HepG2 (cell line): Measurements from ENCODE around the gene ADARB2. TPM values are rescaled to one million over a fixed set of nuclear protein-coding genes. Genes with fewer than 3 reads are reported as not detected.

Experiments
- ATAC-seq: fragments of 200-7000 bp; cut with Tn5 transposase; 3 replicates; pipeline ENCODE4 v1.9.1; 2020; ENCODE audit warnings: mild to moderate bottlenecking, moderate library complexity
- BruUV-seq: library from RNA; stranded (reverse); fragments of 400-500 nt; replicated peaks from 2 replicates; lab custom pipeline; 2021; lab: Mats Ljungman, UMichigan
- CTCF ChIA-PET: fragments of 300-600 bp; formaldehyde crosslinking; extraction: SDS; loops from one replicate; lab custom pipeline; 2021; ENCODE audit warnings: low total read pairs, inconsistent platforms, low intra/inter-chr PET ratio; lab: Yijun Ruan, JAX
- POLR2A ChIA-PET: fragments of 350-600 bp; sonication (Branson Sonifier 250); formaldehyde crosslinking; loops from one replicate; lab custom pipeline; 2020; ENCODE audit warnings: antibody characterized with exemption, inconsistent platforms; lab: Yijun Ruan, JAX
- DNase-seq: peaks from one replicate; pipeline ENCODE4 v3.0.0-alpha.2; 2015; ENCODE audit warnings: low spot score
- FAIRE-seq: peaks from 3 replicates; lab custom pipeline; 2011; peaks lifted over from hg19 to GRCh38; lab: Jason Lieb, UNC
- H2AFZ ChIP-seq: one replicate; pipeline ENCODE4 v1.6.1; 2011; ENCODE audit warnings: low read length, inconsistent platforms
- H3K27ac ChIP-seq: fragments of 300-600 bp; 3 replicates; pipeline ENCODE4 v1.8.0; 2011; ENCODE audit warnings: mixed run types, mild to moderate bottlenecking, mixed read lengths, low read length, inconsistent platforms; ENCODE audit not compliant: insufficient read depth; ENCODE audit errors: extremely low read length
- H3K27me3 ChIP-seq, 2 experiments: fragments of 200-600 bp in 1 of 2; 2 replicates in 1 of 2; 3 replicates in 1 of 2; pipeline versions ENCODE4 v1.6.0 to v1.8.0; 2011; ENCODE audit warnings: low read length in 2 of 2, mild to moderate bottlenecking in 2 of 2, moderate library complexity in 2 of 2, inconsistent platforms in 1 of 2; ENCODE audit not compliant: insufficient read depth in 2 of 2, control insufficient read depth in 1 of 2
- H3K36me3 ChIP-seq, 2 experiments: fragments of 200-600 bp in 1 of 2; replicated peaks in 1 of 2; 2 replicates in 1 of 2; 3 replicates in 1 of 2; pipeline versions ENCODE4 v1.5.1 to v1.8.0; 2011; ENCODE audit warnings: low read length in 2 of 2, inconsistent platforms in 1 of 2; ENCODE audit not compliant: insufficient read depth in 2 of 2, control insufficient read depth in 1 of 2
- H3K4me1 ChIP-seq: 2 replicates; pipeline ENCODE4 v1.5.1; 2012; ENCODE audit warnings: low read length, inconsistent platforms; ENCODE audit not compliant: insufficient read depth
- H3K4me2 ChIP-seq: 2 replicates; pipeline ENCODE4 v1.6.0; 2011; ENCODE audit warnings: low read depth, low read length, inconsistent platforms
- H3K4me3 ChIP-seq, 3 experiments: fragments of 200-600 bp in 1 of 3; sonication (generic), shearing (Covaris generic) in 1 of 3; replicated peaks in 1 of 3; 2 replicates each; pipeline ENCODE4 v1.5.1; 2011 to 2016; ENCODE audit warnings: low read length in 3 of 3, inconsistent platforms in 2 of 3, low read depth in 2 of 3, mild to moderate bottlenecking in 2 of 3, control low read depth in 1 of 3, mixed read lengths in 1 of 3; ENCODE audit not compliant: insufficient read depth in 1 of 3
- H3K79me2 ChIP-seq: one replicate; pipeline ENCODE4 v1.6.1; 2011; ENCODE audit warnings: low read length, inconsistent platforms; ENCODE audit not compliant: insufficient read depth
- H3K9ac ChIP-seq: 2 replicates; pipeline ENCODE4 v1.6.0; 2011; ENCODE audit warnings: mild to moderate bottlenecking, low read depth, low read length, inconsistent platforms; ENCODE audit not compliant: insufficient read depth
- H3K9me3 ChIP-seq: 2 replicates; pipeline ENCODE4 v1.5.1; 2012; ENCODE audit warnings: mild to moderate bottlenecking, low read length
- H4K20me1 ChIP-seq: 2 replicates; pipeline ENCODE4 v1.6.0; 2011; ENCODE audit warnings: inconsistent platforms, mild to moderate bottlenecking, low read length, moderate library complexity; ENCODE audit not compliant: insufficient read depth
- CEBPB ChIP-seq: IDR thresholded peaks from 2 replicates; pipeline ENCODE4 v1.6.1; 2011; ENCODE audit warnings: low read depth, low read length, improper control_type of control experiment, borderline replicate concordance
- EHMT2 ChIP-seq: fragments of 200-600 bp; sonication (generic); IDR thresholded peaks from 2 replicates; pipeline ENCODE4 v1.7.0; 2017; ENCODE audit warnings: antibody characterized with exemption, low read depth, low read length, borderline replicate concordance
- HNRNPUL1 ChIP-seq: fragments of 200-400 bp; formaldehyde crosslinking; IDR thresholded peaks from 2 replicates; pipeline ENCODE4 v1.6.1; 2017; ENCODE audit warnings: low read depth, mild to moderate bottlenecking, low read length, moderate library complexity
- KDM2A ChIP-seq: sonication (generic); formaldehyde crosslinking; IDR thresholded peaks from 2 replicates; pipeline ENCODE4 v1.4.0; 2020; ENCODE audit warnings: low read depth, missing genetic modification reagents, borderline replicate concordance
- KLF13 ChIP-seq: sonication (generic); formaldehyde crosslinking; IDR thresholded peaks from 2 replicates; pipeline ENCODE4 v1.4.0; 2020; ENCODE audit warnings: mild to moderate bottlenecking, missing genetic modification reagents
- MBNL3 ChIP-seq: fragments of 250-450 bp; sonication (Bioruptor Pico); conservative IDR thresholded peaks from 2 replicates; pipeline ENCODE4 v1.8.0; 2022; ENCODE audit warnings: mild to moderate bottlenecking, inconsistent platforms
- NFATC3 ChIP-seq: sonication (generic); formaldehyde crosslinking; IDR thresholded peaks from 2 replicates; pipeline ENCODE4 v1.5.1; 2020; ENCODE audit warnings: mild to moderate bottlenecking, missing genetic modification reagents
- RCOR2 ChIP-seq: IDR thresholded peaks from 2 replicates; pipeline ENCODE4 v1.6.1; 2016; ENCODE audit warnings: missing biosample characterization, missing genetic modification reagents
- STAT5B ChIP-seq: sonication (generic); formaldehyde crosslinking; IDR thresholded peaks from 2 replicates; pipeline ENCODE4 v1.4.0; 2020; ENCODE audit warnings: missing genetic modification reagents
- ZBTB20 ChIP-seq: sonication (generic); formaldehyde crosslinking; IDR thresholded peaks from 2 replicates; pipeline ENCODE4 v1.8.1; 2023; ENCODE audit warnings: missing genetic modification reagents, low read depth, mild to moderate bottlenecking, borderline replicate concordance
- ZFP82 ChIP-seq: sonication (generic); formaldehyde crosslinking; IDR thresholded peaks from 2 replicates; pipeline ENCODE4 v1.5.1; 2020; ENCODE audit warnings: mild to moderate bottlenecking, missing genetic modification reagents, borderline replicate concordance
- ZMYM4 ChIP-seq: sonication (generic); formaldehyde crosslinking; IDR thresholded peaks from 2 replicates; pipeline ENCODE4 v1.8.1; 2023; ENCODE audit warnings: mild to moderate bottlenecking, missing genetic modification reagents
- ZNF138 ChIP-seq: sonication (generic); formaldehyde crosslinking; IDR thresholded peaks from 2 replicates; pipeline ENCODE4 v1.5.0; 2020; ENCODE audit warnings: mild to moderate bottlenecking, low read depth, missing genetic modification reagents
- ZNF17 ChIP-seq: sonication (generic); formaldehyde crosslinking; IDR thresholded peaks from 2 replicates; pipeline ENCODE4 v1.5.0; 2020; ENCODE audit warnings: mild to moderate bottlenecking, missing genetic modification reagents
- ZNF234 ChIP-seq: sonication (generic); formaldehyde crosslinking; conservative IDR thresholded peaks from 2 replicates; pipeline ENCODE4 v1.5.1; 2020; ENCODE audit warnings: mild to moderate bottlenecking, missing genetic modification reagents
- ZNF350 ChIP-seq: sonication (generic); formaldehyde crosslinking; IDR thresholded peaks from 2 replicates; pipeline ENCODE4 v1.4.0; 2020; ENCODE audit warnings: mild to moderate bottlenecking, low read depth, missing genetic modification reagents, borderline replicate concordance
- WGBS: methylation state at CpG from one replicate; pipeline ENCODE4 v1.1.6; 2017; ENCODE audit warnings: low lambda C conversion rate; 5-methylcytosine and 5-hydroxymethylcytosine counted together
- in situ Hi-C: cut with HindIII; loops from 2 replicates; pipeline ENCODE4 v1.10.0; 2017; ENCODE audit warnings: low pct_unique_long_range_greater_than_20kb; ENCODE audit not compliant: extremely low pct_ligation_motif_present
- intact Hi-C: fragments of 100-400 bp; cut with micrococcal nuclease; formaldehyde crosslinking; loops from one replicate; pipeline ENCODE4 v1.10.0; 2022; ENCODE audit not compliant: unreplicated experiment
- polyA plus RNA-seq, 8 experiments: library from polyadenylated mRNA; depleted of rRNA in 3 of 8; stranded (reverse) in 7 of 8; unstranded in 1 of 8; fragments of >200 nt; fragmentation: Illumina TruSeq in 4 of 8; extraction: Trizol in 4 of 8; gene quantifications; 2 replicates each; pipeline versions ENCODE4 v1.2.1 to v1.2.3, GENCODE V29; 2011 to 2016; ENCODE audit warnings: low read depth in 4 of 8, missing spikeins in 1 of 8, mixed read lengths in 1 of 8; ENCODE audit not compliant: insufficient read depth in 1 of 8
- total RNA-seq, 5 experiments: library from RNA; depleted of rRNA; stranded (reverse); fragments of >200 nt; fragmentation: Illumina TruSeq; extraction: Trizol; gene quantifications; 2 replicates each; pipeline ENCODE4 v1.2.3, GENCODE V29; 2016; ENCODE audit warnings: low read depth in 1 of 5
- TF ChIP-seq, protein P1 (sequence below): sonication (generic); formaldehyde crosslinking; IDR thresholded peaks from 2 replicates; pipeline ENCODE4 v1.4.0; 2020; ENCODE audit warnings: missing genetic modification reagents, borderline replicate concordance

Gene ADARB2
- total and polyA plus RNA-seq, 2 of the 13 experiments (the other 11 are each of a cell fraction or from before 2014, with no cell fraction given): not detected

DNA sequence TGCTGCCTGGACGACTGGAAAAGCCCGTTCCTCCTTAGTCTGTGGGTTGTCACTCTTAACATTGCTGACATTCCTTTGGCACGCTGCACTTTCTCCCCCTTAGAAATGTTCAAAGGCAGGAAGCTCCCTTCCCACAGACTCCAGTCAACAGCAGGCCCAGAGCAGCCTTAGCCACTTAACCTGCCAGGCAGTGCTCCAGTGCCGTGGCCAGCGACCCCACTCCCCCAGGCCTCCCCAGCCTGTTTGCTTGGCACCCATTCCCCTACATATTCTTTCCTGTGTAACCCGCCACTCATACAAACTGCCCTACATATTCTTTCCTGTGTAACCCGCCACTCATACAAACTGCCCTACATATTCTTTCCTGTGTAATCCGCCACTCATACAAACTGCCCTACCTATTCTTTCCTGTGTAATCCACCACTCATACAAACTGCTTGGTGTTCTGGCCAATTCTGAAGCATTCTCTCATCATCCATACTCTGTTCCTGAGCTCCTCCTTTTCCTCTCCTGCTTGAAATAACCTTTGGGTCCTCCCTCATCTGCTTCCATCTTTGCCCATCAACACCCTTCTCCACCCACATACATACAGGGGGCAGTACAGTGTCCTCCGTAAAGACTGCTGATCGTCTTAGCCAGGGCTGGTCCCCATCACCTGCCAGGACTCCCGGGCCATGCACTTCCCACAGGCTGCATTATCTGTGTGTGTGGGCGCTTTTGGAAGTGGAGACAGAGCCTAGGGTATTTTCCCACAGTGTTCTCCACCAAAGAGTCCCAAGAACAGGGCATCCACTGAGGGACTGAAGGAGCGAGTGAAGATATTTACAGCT lies 57.3 kb downstream of the ADARB2 start (continued):
- TF ChIP-seq NFATC3 (no peak), EHMT2 (no peak), ZNF138 (CRISPR knock-in tag) (no peak), ZBTB20 (CRISPR knock-in tag) (no peak)

DNA sequence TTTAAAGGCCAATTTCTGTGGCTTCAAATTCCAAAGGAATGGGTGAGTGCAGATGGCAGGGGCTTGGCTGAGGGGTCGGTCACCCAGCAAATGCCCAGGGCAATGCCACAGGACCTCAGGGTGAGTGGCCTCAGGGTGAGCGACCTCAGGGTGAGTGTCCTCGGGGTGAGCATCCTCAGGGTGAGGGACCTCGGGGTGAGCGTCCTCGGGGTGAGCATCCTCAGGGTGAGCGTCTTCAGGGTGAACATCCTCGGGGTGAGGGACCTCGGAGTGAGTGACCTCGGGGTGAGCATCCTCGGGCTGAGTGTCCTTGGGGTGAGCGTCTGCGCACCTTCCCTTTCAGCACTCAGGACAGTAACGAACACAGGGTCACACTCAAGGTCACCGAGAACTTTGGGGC lies 59.2 kb downstream of the ADARB2 start:
- no peak overlapping the region for H2AFZ ChIP-seq
- ChIA-PET CTCF (no interaction called here), POLR2A (no interaction called here)
- WGBS: 0% methylated on average over 4 of the region's 15 CpGs
- H3K9me3 ChIP-seq: no peaks in the 10 kb centered on the region
- H3K4me1 ChIP-seq: no peaks in the 10 kb centered on the region
- H3K36me3 ChIP-seq: no peaks in the 10 kb centered on the region
- no peak for DNase-seq
- H3K79me2 ChIP-seq: no peaks in the 10 kb centered on the region
- intact Hi-C loops (no loop called here), in situ Hi-C loops (no loop called here)
- no peak for FAIRE-seq
- peaks cover 4 to 63% of the 10 kb centered on the region in 2 experiments; a peak in 4 of 5 replicates for H3K27me3 ChIP-seq
- no peak overlapping the region for H3K9ac ChIP-seq
- H3K27ac ChIP-seq: no peak overlapping the region
- ATAC-seq: no peak
- no peak overlapping the region for H3K4me3 ChIP-seq
- BruUV-seq: no TSS peak
- H3K4me2 ChIP-seq: no peak overlapping the region
- H4K20me1 ChIP-seq: no peaks in the 10 kb centered on the region
- TF ChIP-seq, protein P1, sequence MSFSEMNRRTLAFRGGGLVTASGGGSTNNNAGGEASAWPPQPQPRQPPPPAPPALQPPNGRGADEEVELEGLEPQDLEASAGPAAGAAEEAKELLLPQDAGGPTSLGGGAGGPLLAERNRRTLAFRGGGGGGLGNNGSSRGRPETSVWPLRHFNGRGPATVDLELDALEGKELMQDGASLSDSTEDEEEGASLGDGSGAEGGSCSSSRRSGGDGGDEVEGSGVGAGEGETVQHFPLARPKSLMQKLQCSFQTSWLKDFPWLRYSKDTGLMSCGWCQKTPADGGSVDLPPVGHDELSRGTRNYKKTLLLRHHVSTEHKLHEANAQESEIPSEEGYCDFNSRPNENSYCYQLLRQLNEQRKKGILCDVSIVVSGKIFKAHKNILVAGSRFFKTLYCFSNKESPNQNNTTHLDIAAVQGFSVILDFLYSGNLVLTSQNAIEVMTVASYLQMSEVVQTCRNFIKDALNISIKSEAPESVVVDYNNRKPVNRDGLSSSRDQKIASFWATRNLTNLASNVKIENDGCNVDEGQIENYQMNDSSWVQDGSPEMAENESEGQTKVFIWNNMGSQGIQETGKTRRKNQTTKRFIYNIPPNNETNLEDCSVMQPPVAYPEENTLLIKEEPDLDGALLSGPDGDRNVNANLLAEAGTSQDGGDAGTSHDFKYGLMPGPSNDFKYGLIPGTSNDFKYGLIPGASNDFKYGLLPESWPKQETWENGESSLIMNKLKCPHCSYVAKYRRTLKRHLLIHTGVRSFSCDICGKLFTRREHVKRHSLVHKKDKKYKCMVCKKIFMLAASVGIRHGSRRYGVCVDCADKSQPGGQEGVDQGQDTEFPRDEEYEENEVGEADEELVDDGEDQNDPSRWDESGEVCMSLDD: no peak
- no peak for TF ChIP-seq HNRNPUL1
- TF ChIP-seq CEBPB: no peak
- TF ChIP-seq MBNL3 (CRISPR knock-in tag): no peak
- no peak for TF ChIP-seq ZMYM4 (CRISPR knock-in tag)
- no peak for TF ChIP-seq ZNF17 (CRISPR knock-in tag)
- no peak for TF ChIP-seq KLF13 (CRISPR knock-in tag)
- no peak for TF ChIP-seq ZNF350
- TF ChIP-seq ZFP82 (CRISPR knock-in tag): no peak
- TF ChIP-seq RCOR2: no peak
- no peak for TF ChIP-seq ZNF234
- TF ChIP-seq KDM2A (CRISPR knock-in tag): no peak
- TF ChIP-seq STAT5B (CRISPR knock-in tag): no peak
